DOHH2 (cell line): Measurements from ENCODE around the gene TRABD.

Experiments used
- H3F3A ChIP-seq: fragments of 200-600 bp; sonication (generic), shearing (Covaris generic); 2 replicates; pipeline ENCODE4 v1.6.0; 2016; ENCODE audit warnings: antibody characterized with exemption, mild to moderate bottlenecking; ENCODE audit not compliant: control insufficient read depth, insufficient read depth
- H3K27ac ChIP-seq: fragments of 200-600 bp; sonication (generic); 2 replicates; pipeline ENCODE4 v1.5.1; 2014; ENCODE audit warnings: low read depth, mild to moderate bottlenecking, low read length, moderate library complexity
- H3K27me3 ChIP-seq: fragments of 200-600 bp; sonication (generic); 2 replicates; pipeline ENCODE4 v1.6.1; 2014; ENCODE audit warnings: mild to moderate bottlenecking, low read length, mixed read lengths; ENCODE audit not compliant: control insufficient read depth
- H3K36me3 ChIP-seq: fragments of 200-600 bp; sonication (generic); 2 replicates; pipeline ENCODE4 v1.6.1; 2014; ENCODE audit warnings: mild to moderate bottlenecking, low read length, moderate library complexity, mixed read lengths; ENCODE audit not compliant: control insufficient read depth
- H3K4me1 ChIP-seq: fragments of 200-600 bp; sonication (generic); 2 replicates; pipeline ENCODE4 v1.6.1; 2014; ENCODE audit warnings: mild to moderate bottlenecking, low read length, mixed read lengths; ENCODE audit not compliant: control insufficient read depth
- H3K4me2 ChIP-seq: fragments of 200-600 bp; sonication (generic); 2 replicates; pipeline ENCODE4 v1.6.0; 2014; ENCODE audit warnings: mild to moderate bottlenecking, low read length, moderate library complexity
- H3K4me3 ChIP-seq: fragments of 200-600 bp; sonication (generic); 2 replicates; pipeline ENCODE4 v1.5.1; 2014; ENCODE audit warnings: mild to moderate bottlenecking, low read length, mixed read lengths
- H3K79me2 ChIP-seq: fragments of 200-600 bp; sonication (generic); 2 replicates; pipeline ENCODE4 v1.6.1; 2014; ENCODE audit warnings: mild to moderate bottlenecking, low read length, mixed read lengths; ENCODE audit not compliant: control insufficient read depth
- H3K9me2 ChIP-seq: fragments of 200-600 bp; sonication (generic); replicated peaks from 2 replicates; pipeline ENCODE4 v1.6.1; 2014; ENCODE audit warnings: mild to moderate bottlenecking, low read length, mixed read lengths; ENCODE audit not compliant: control insufficient read depth
- H3K9me3 ChIP-seq: fragments of 200-600 bp; sonication (generic); 2 replicates; pipeline ENCODE4 v1.6.1; 2014; ENCODE audit warnings: antibody characterized with exemption, low read length, mixed read lengths; ENCODE audit not compliant: control insufficient read depth, insufficient read depth
- H4K20me1 ChIP-seq: fragments of 200-600 bp; sonication (generic); 2 replicates; pipeline ENCODE4 v1.6.0; 2014; ENCODE audit warnings: low read depth, mild to moderate bottlenecking, antibody characterized with exemption, low read length, moderate library complexity; ENCODE audit not compliant: control insufficient read depth, insufficient read depth
- EZH2phosphoT487 ChIP-seq: fragments of 200-600 bp; sonication (generic); IDR thresholded peaks from 2 replicates; pipeline ENCODE4 v1.6.1; 2017; ENCODE audit warnings: borderline replicate concordance, mild to moderate bottlenecking, antibody characterized with exemption, low read length, moderate library complexity, mixed read lengths
- TF ChIP-seq, protein P1 (sequence below): fragments of 200-600 bp; sonication (generic); IDR thresholded peaks from one replicate; pipeline ENCODE4 v1.5.1; 2014; ENCODE audit warnings: antibody characterized with exemption, mild to moderate bottlenecking, low read depth, low read length; ENCODE audit not compliant: poor library complexity, severe bottlenecking

The TRABD gene

DNA sequence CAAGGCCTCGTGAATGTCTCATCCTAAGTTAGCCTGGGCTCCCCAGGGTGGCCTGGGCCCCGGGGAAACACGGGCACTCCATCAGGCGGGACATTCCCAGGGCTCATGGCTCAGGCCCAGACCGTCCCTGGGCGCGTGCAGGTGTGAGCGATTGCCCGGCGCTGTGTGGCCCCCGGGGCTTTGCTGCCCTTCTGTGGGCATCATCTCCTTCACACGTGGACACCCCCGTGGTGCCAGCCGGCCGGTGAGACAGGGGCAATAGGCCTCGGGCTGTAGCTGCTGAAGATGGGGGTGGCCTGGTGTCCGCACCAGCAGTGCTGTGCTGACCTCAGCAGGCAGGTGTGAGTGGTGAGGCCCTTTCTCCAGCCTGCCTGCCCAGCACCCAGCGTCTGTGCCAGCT, 10.5 kb downstream of the TRABD start:
- no peaks in the 10 kb centered on the region for H4K20me1 ChIP-seq
- H3K79me2 ChIP-seq: peaks cover 65% of the 10 kb centered on the region
- peaks cover 70% of the 10 kb centered on the region for H3K4me1 ChIP-seq
- TF ChIP-seq, protein P1, sequence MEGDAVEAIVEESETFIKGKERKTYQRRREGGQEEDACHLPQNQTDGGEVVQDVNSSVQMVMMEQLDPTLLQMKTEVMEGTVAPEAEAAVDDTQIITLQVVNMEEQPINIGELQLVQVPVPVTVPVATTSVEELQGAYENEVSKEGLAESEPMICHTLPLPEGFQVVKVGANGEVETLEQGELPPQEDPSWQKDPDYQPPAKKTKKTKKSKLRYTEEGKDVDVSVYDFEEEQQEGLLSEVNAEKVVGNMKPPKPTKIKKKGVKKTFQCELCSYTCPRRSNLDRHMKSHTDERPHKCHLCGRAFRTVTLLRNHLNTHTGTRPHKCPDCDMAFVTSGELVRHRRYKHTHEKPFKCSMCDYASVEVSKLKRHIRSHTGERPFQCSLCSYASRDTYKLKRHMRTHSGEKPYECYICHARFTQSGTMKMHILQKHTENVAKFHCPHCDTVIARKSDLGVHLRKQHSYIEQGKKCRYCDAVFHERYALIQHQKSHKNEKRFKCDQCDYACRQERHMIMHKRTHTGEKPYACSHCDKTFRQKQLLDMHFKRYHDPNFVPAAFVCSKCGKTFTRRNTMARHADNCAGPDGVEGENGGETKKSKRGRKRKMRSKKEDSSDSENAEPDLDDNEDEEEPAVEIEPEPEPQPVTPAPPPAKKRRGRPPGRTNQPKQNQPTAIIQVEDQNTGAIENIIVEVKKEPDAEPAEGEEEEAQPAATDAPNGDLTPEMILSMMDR: no peak
- no peaks in the 10 kb centered on the region for H3K27me3 ChIP-seq
- H3K4me2 ChIP-seq: no peak overlapping the region
- no peak overlapping the region for H3K27ac ChIP-seq
- H3K36me3 ChIP-seq: peaks cover 80% of the 10 kb centered on the region
- H3K9me3 ChIP-seq: no peaks in the 10 kb centered on the region
- H3F3A ChIP-seq: peaks cover 16% of the 10 kb centered on the region
- no peaks in the 10 kb centered on the region for H3K9me2 ChIP-seq
- no peak overlapping the region for H3K4me3 ChIP-seq

DNA sequence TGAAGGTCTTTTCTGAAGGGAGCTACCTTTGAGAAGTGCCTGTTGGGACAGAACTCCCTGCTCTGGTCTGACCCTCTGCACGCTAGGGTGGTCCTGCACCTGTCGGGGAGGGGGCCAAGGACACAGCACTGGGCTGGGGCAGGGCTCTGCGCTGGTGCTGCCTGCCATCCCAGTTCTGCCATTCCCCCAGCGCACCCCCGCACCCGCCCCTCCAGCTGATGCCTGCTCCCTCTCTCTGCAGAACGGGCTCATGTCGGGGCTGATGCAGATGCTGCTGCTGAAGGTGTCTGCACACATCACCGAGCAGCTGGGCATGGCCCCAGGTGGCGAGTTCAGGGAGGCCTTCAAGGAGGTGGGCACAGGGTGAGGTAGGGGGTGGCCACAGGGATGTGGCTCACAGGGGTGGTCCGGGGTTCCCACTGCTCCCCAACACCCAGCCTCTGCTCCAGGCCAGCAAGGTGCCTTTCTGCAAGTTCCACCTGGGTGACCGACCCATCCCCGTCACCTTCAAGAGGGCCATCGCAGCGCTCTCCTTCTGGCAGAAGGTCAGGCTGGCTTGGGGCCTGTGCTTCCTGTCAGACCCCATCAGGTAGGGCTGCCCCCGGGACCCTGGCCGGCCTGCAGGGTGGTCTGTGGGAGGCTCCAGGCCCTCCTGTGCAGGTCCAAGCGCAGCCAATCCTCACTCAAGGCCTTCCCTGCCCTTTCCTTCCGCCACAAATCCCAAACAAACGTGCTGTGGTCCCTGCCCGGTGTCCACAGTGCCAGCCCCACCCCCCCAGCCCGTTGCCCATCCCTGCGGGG, 11.5 kb downstream of the TRABD start:
- Histone ChIP-seq H4K20me1 (peaks cover 5% of the 10 kb centered on the region; the same call in 1 of the 2 replicates), H3K4me1 (peaks cover 63% of the 10 kb centered on the region)

DNA sequence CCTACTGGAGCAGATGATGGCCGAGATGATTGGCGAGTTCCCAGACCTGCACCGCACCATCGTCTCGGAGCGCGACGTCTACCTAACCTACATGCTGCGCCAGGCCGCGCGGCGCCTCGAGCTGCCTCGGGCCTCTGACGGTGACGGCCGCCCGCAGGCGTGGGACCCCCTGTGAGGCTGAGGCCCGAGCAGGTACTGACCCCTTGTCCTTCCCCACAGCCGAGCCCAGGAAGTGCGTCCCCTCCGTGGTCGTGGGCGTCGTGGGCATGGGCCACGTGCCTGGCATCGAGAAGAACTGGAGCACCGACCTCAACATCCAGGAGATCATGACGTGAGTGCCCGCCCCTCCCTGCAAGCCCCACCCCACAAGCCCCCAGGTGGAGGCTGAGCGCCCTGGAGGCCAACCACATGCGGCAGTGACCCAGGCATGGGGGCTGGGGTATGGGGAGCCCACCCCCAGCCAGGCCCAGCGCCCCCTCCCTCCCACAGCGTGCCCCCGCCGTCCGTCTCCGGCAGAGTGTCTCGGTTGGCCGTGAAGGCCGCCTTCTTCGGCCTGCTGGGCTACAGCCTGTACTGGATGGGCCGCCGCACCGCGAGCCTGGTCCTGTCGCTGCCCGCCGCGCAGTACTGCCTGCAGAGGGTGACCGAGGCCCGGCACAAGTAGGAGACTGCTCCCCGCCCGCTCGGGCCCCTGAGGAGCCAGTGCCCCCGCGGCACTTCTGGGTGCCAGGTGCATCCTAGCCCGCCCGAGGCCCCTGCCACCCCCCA, 12.3 kb downstream of the TRABD start:
- H4K20me1 ChIP-seq: peaks cover 5% of the 10 kb centered on the region; the same call in 1 of the 2 replicates
- peaks cover 7% of the 10 kb centered on the region for H3F3A ChIP-seq
- H3K79me2 ChIP-seq: peaks cover 70% of the 10 kb centered on the region
- H3K4me3 ChIP-seq: no peak overlapping the region
- H3K27me3 ChIP-seq: no peaks in the 10 kb centered on the region
- no peak overlapping the region for H3K4me2 ChIP-seq
- peaks cover 84% of the 10 kb centered on the region for H3K36me3 ChIP-seq
- H3K9me2 ChIP-seq: no peaks in the 10 kb centered on the region
- no peak overlapping the region for H3K27ac ChIP-seq
- H3K4me1 ChIP-seq: peaks cover 63% of the 10 kb centered on the region
- no peak for TF ChIP-seq EZH2phosphoT487
- TF ChIP-seq, protein P1: no peak
- H3K9me3 ChIP-seq: no peaks in the 10 kb centered on the region

More for the DNA sequence above, 11.5 kb downstream of the TRABD start:
- H3F3A ChIP-seq: peaks cover 8% of the 10 kb centered on the region
- H3K4me2 ChIP-seq: no peak overlapping the region
- H3K4me3 ChIP-seq: no peak overlapping the region
- no peak overlapping the region for H3K27ac ChIP-seq
- no peaks in the 10 kb centered on the region for H3K9me2 ChIP-seq
- H3K79me2 ChIP-seq: peaks cover 70% of the 10 kb centered on the region
- no peaks in the 10 kb centered on the region for H3K27me3 ChIP-seq
- no peaks in the 10 kb centered on the region for H3K9me3 ChIP-seq
- TF ChIP-seq, protein P1: no peak
- no peak for TF ChIP-seq EZH2phosphoT487
- H3K36me3 ChIP-seq: peaks cover 83% of the 10 kb centered on the region
